Effector memory CD8-positive, alpha-beta T cell (primary cell): ENCODE data around the gene INAFM2.
A peak's percentile ranks its signal among the peaks of the same experiment; 100 is the strongest.

ENCODE experiments used
- ATAC-seq: fragments of 150-1000 bp; cut with Tn5 transposase; replicated peaks from 2 replicates; pipeline ENCODE4 v1.10.0; 2021; ENCODE audit warnings: mild to moderate bottlenecking, moderate library complexity
- DNase-seq, 3 experiments: peaks; one replicate each; pipeline ENCODE4 v3.0.0; 2021
- H3K27ac Mint-ChIP-seq, 2 donors: one replicate each; pipeline ENCODE4 v1.8.0; 2022; ENCODE audit warnings: mild to moderate bottlenecking in 2 of 2, mixed read lengths in 2 of 2, moderate library complexity in 2 of 2
- H3K27me3 Mint-ChIP-seq, 2 donors: one replicate each; pipeline ENCODE4 v1.8.0; 2022; ENCODE audit warnings: mixed read lengths in 2 of 2
- H3K36me3 Mint-ChIP-seq: one replicate; pipeline ENCODE4 v1.8.0; 2022; ENCODE audit warnings: mild to moderate bottlenecking, moderate library complexity, mixed read lengths; ENCODE audit not compliant: insufficient read depth
- H3K4me1 Mint-ChIP-seq, 2 donors: one replicate each; pipeline ENCODE4 v1.8.0; 2022; ENCODE audit warnings: low read depth in 2 of 2, mixed read lengths in 2 of 2
- H3K4me3 Mint-ChIP-seq, 2 donors: one replicate each; pipeline ENCODE4 v1.8.0; 2022; ENCODE audit warnings: mild to moderate bottlenecking in 2 of 2, mixed read lengths in 2 of 2, moderate library complexity in 2 of 2
- H3K9me3 Mint-ChIP-seq, 2 donors: one replicate each; pipeline ENCODE4 v1.8.0; 2022; ENCODE audit warnings: mixed read lengths in 2 of 2

INAFM2 gene

GRCh38 chr15:40339621-40339945 is 16.1 kb downstream of the INAFM2 start:
- no peak overlapping the region for H3K4me3 Mint-ChIP-seq
- H3K27me3 Mint-ChIP-seq: no peaks in the 10 kb centered on the region
- H3K9me3 Mint-ChIP-seq: no peaks in the 10 kb centered on the region
- DNase-seq (no peak), ATAC-seq (no peak)
- H3K4me1 Mint-ChIP-seq: peaks cover 8 to 11% of the 10 kb centered on the region in 2 donors
- H3K36me3 Mint-ChIP-seq: no peaks in the 10 kb centered on the region
- no peak overlapping the region for H3K27ac Mint-ChIP-seq

DNA sequence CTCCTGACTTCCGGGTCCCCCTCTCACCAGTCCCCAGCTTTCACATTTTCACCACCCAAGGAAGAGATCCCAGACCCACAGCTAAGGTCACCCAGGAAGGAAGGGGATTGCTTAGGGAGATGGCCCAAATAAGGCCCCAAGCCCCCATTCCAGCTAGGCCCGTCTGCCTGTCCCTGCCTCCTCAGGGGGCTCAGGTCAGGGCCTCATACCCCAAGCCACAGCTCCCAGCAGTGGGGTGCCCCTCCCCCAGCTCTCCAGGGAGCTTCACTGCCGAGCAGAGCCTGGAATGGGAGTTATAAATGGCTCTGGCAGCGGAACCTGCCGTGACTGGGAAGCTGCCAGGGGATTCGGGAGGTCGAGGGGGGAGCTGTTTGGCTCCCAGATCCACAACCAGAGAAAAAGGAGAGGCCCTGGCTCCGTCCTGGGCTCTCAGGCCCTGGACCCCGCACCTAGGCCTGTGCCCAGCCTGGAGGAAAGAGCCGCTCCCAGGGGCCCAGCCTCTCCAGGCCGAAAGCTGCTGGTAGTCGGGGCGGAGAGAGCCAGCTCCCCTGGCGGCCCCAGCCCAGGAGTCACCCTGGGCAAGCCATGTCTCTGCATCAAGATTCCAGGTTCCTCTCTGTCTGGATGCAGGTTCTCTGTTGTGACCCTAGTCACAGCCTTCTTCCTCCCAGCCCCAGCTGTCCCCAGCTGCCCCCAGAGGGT is 16.7 kb downstream of the INAFM2 start:
- DNase-seq (no peak), ATAC-seq (no peak)
- no peak overlapping the region for H3K4me3 Mint-ChIP-seq
- H3K27ac Mint-ChIP-seq: no peak overlapping the region
- H3K9me3 Mint-ChIP-seq: no peaks in the 10 kb centered on the region
- no peaks in the 10 kb centered on the region for H3K27me3 Mint-ChIP-seq
- H3K36me3 Mint-ChIP-seq: no peaks in the 10 kb centered on the region
- H3K4me1 Mint-ChIP-seq: peaks cover 8 to 11% of the 10 kb centered on the region in 2 donors

DNA sequence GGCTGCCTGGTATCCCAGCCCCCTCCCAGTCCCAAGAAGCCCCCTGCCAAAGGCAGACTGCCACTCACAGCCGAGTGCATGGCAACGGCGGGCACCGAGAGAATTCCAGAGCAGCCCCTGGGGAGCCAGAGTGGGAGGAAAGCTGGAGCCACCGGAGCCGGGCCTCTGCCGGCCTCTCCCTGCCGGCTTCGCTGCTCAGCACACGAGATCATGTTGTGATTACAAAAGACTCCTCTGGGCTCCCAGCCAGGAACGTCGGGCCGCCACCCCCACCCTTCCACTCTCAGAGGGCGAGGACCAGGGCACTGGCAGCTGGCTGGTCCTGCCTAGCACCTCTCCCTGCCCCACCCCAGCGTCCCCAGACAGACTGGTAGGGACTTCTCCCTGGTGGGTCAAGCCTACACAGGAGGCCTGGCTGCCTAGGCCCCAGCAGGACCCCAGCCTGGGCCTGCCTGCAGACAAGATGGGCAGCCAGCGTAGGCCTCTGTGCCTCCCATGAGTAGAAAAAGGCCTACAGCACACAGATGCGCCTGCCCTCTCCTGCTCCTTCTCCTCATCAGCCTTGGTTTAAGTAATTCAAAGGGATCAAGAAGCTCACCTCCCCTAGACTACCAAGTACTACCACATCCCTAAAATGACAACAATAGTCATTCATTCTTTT is 17.4 kb downstream of the INAFM2 start, which contains the start of gene CCDC9B:
Gene CCDC9B, minus strand, starts transcription at position 200 of the 661 bp plus-strand sequence. Its CDS starts 120 bp downstream, at position 80.
- DNase-seq: no peak
- H3K36me3 Mint-ChIP-seq: no peaks in the 10 kb centered on the region
- H3K9me3 Mint-ChIP-seq: no peaks in the 10 kb centered on the region
- peaks cover 8 to 11% of the 10 kb centered on the region in 2 donors for H3K4me1 Mint-ChIP-seq
- no peak within 1 kb of the TSS for H3K27ac Mint-ChIP-seq
- H3K27me3 Mint-ChIP-seq: no peaks in the 10 kb centered on the region
- no peak for ATAC-seq
- no peak within 1 kb of the TSS for H3K4me3 Mint-ChIP-seq

- Mint-ChIP-seq H3K4me1 (peaks cover 8% of the 10 kb centered on the region in 2 donors), H3K27me3 (no peaks in the 10 kb centered on the region), H3K4me3 (no peak overlapping the region), H3K36me3 (no peaks in the 10 kb centered on the region), H3K9me3 (no peaks in the 10 kb centered on the region), H3K27ac (no peak overlapping the region)
- DNase-seq: no peak
- ATAC-seq: no peak
Observed at GRCh38 chr15:40342416-40343320, 19.2 kb downstream of the INAFM2 start.

DNA sequence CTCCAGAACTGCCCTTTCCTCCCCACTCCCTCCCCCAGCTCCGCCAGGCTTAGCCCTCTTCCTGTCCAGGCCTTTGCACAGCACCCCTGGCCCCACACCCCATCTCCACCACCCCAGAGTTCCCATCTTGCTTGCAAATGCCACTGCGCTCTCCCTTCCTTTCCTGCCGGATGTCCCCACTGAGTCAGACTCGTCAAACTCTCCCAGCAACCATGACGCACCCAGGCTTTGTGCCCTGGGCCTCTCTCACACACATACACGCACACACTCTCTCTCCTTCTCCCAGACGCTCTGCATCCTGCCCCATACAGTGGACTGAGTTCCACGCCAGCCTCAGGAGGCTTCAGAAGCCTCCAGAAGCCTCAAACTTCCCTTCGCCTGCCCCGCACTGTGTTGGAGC is 20.0 kb downstream of the INAFM2 start:
- Mint-ChIP-seq H3K27ac (no peak overlapping the region), H3K27me3 (no peaks in the 10 kb centered on the region), H3K4me3 (no peak overlapping the region), H3K4me1 (peaks cover under 1 to 4% of the 10 kb centered on the region in 2 donors), H3K36me3 (no peaks in the 10 kb centered on the region), H3K9me3 (no peaks in the 10 kb centered on the region)
- no peak for DNase-seq
- no peak for ATAC-seq

DNA sequence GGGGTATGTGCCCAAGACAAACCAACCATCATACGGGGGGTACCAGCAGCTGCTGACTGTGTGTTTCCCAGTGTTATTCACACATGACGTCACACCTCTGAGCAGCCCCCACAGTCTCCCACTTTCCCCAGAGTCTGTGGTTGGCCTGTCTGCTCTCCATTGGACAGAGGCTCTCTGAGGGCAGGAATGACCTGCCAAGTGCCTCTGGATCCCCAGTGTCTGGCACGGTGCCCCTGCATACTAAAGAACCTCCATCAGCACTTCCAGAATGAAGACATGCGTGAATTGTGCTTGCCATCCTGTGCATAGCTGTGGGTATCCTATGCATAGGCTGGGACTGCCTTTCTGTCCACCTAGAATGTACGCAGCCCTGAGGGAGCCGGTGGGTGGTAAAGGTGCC is 20.7 kb downstream of the INAFM2 start:
- no peak overlapping the region for H3K4me3 Mint-ChIP-seq
- no peaks in the 10 kb centered on the region for H3K36me3 Mint-ChIP-seq
- no peaks in the 10 kb centered on the region for H3K27me3 Mint-ChIP-seq
- no peak for ATAC-seq
- H3K27ac Mint-ChIP-seq: no peak overlapping the region
- peaks cover 0 to 2% of the 10 kb centered on the region in 2 donors for H3K4me1 Mint-ChIP-seq
- DNase-seq: no peak
- no peaks in the 10 kb centered on the region for H3K9me3 Mint-ChIP-seq

DNA sequence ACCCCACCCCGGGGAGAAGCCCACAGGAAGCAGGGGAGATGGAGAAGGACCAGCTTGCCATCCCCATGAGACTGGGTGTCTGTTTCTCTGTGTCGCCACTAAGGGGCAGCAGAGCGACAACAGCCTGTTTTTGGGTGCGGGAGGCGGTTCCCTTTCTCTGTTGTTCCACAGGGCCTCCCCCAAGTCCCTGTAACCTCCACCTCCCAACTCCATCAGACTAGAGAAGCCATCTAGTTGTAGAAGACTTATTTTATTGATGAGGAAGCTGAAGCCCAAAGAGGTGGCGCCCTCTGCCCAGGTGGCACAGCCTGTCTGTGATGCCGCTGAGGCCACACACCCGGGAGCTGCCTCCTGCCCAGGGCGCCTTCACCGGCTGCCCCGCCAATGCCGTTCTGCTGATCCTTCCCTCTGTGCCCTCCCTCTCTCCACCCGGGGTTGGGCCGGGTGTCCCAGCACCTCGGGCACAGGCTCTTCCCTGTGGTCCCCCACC is 21.2 kb downstream of the INAFM2 start:
- no peak overlapping the region for H3K4me3 Mint-ChIP-seq
- no peaks in the 10 kb centered on the region for H3K36me3 Mint-ChIP-seq
- no peaks in the 10 kb centered on the region for H3K27me3 Mint-ChIP-seq
- no peaks in the 10 kb centered on the region for H3K9me3 Mint-ChIP-seq
- DNase-seq: peak; percentile 59 to 66 (median 65)
- peak; percentile 92 for ATAC-seq
- H3K4me1 Mint-ChIP-seq: peaks cover 0 to 2% of the 10 kb centered on the region in 2 donors
- no peak overlapping the region for H3K27ac Mint-ChIP-seq

GRCh38 chr15:40345225-40345866 is 21.9 kb downstream of the INAFM2 start:
- no peaks in the 10 kb centered on the region for H3K27me3 Mint-ChIP-seq
- ATAC-seq: no peak
- no peak overlapping the region for H3K27ac Mint-ChIP-seq
- H3K36me3 Mint-ChIP-seq: no peaks in the 10 kb centered on the region
- H3K4me1 Mint-ChIP-seq: peaks cover 0 to 2% of the 10 kb centered on the region in 2 donors
- DNase-seq: no peak
- no peaks in the 10 kb centered on the region for H3K9me3 Mint-ChIP-seq
- no peak overlapping the region for H3K4me3 Mint-ChIP-seq

DNA sequence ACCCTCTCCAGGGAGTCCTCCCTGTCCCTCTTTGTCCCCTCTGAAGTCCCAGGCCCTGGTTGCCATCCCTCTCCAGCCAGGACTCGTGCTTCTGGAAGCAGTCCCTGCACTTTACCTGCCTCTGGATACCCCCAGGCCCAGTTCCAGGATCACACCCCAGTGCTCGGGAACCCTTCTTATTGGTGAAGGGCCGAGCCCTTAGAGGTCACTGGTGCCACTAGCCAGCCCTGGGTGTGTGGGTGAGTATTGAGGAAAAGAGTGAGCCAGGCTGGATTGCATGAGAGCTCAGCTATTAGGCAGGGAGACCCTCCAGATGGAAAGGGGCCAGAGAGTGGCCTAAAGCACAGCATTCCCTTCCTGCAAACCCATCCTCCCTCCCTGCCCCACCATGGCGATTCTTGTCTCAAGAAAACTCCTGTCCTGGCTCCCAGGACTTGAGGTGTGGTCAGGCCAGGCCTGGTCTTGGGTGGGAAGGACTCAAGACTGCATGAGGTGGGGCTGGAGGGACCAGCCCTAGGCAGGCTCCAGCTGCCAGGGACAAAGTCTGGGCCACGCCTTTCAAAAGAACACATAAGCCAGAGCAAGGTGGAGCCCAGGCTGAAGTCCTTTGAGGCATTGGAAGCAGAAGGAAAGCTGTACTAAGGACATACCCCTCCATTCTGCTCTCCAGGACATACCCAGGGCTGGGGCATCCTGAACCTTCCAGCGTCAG is 22.5 kb downstream of the INAFM2 start:
- no peak overlapping the region for H3K4me3 Mint-ChIP-seq
- H3K4me1 Mint-ChIP-seq: peaks cover 0 to 2% of the 10 kb centered on the region in 2 donors
- H3K27ac Mint-ChIP-seq: no peak overlapping the region
- ATAC-seq: no peak
- no peaks in the 10 kb centered on the region for H3K36me3 Mint-ChIP-seq
- no peaks in the 10 kb centered on the region for H3K27me3 Mint-ChIP-seq
- no peaks in the 10 kb centered on the region for H3K9me3 Mint-ChIP-seq
- DNase-seq: no peak

DNA sequence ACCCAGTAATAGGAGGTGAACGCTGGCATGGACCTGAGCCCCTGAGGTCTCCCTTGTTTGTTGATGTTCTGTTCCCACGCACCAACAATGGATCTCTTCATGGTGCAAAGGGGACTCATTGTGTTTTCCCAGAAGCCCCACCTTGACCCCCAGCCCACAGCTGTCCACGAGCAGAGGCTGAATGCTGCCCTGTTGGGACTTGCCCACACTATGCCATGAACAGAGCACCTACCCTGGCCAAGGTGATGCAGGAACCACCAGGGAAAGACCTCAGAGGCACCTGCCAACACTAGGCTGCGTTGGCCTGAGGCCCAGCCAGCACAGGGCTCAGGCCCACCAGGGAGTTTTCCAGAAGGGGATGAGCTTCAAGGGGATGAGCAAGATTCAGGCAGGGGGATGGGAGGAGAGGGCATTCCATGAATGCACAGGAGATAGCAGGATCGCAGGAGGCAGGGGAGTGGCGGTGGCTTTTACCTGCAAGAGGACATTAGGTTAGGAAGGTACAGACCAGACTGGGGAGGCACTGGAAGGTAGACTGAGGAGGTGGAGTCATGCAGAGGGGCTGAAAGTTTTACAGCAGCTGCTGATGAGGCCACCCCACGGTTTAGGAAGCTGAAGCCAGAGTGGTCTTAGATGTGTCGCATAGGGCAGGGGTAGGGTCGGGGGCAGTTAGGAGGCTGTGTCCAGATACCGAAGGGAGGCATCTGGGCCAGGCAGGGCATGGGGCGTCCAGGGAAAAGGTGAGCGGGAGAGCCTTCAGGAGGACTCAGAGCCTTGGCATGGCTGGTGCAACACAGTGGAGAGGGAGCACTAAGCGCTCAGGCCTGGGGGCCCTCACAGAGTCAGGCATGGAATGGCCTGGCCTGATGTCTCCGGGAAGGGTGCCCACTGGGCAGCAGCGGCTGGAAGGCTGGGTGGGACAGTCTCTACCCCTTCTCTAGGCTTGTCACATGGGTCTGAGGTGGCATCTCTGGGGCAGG is 23.4 kb downstream of the INAFM2 start:
- Mint-ChIP-seq H3K27ac (no peak overlapping the region), H3K27me3 (no peaks in the 10 kb centered on the region), H3K4me3 (no peak overlapping the region), H3K4me1 (peaks cover 0 to 2% of the 10 kb centered on the region in 2 donors), H3K9me3 (no peaks in the 10 kb centered on the region), H3K36me3 (no peaks in the 10 kb centered on the region)
- ATAC-seq (no peak), DNase-seq (no peak)

DNA sequence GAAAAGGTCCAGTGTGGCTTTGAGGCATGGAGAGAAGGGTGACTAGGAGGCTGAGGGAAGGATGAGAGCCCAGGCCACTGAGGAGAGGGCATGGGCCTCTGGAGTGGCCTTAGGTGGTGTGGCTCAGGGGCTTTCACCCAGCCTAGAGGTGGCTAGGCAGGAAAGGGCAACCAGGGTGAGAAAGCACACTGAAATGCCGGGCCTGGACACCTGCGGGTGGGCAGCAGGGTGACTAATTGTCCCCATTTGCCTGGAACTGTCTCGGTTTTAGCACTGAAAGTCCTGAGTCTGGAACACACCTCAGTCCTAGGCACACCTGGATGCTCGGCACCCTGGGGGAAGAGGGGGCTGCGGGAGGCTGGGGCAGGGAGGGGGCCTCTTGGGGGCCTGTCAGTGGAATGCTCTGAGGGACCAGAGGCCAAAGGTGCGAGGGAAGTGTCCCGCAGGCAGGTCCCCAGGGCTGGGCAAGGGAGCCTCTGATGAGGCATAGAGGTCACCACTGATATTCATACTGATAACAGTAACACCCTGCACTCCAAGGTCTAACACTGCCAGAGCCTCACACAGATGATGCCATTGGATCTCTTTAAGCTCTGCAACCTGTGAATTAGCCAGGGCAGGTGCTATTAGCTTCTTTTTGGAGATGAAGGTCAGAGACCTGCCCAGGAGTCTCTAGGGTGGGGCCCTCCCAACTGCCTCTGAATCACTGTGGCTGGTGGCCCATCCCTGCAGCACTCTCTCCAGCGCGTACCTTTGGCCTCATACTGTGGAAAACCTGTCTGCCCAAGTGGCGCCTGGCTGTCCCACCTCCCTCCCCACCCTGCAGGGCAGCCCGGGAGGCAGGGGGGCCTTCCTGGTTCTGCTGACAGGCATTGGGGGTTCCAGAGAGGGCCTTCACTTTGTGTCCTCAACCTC is 24.3 kb downstream of the INAFM2 start:
- Mint-ChIP-seq H3K4me3 (no peak overlapping the region), H3K27me3 (no peaks in the 10 kb centered on the region), H3K27ac (no peak overlapping the region), H3K4me1 (peaks cover 0 to 2% of the 10 kb centered on the region in 2 donors), H3K36me3 (no peaks in the 10 kb centered on the region), H3K9me3 (no peaks in the 10 kb centered on the region)
- DNase-seq: no peak
- ATAC-seq: no peak
